PFSK-1 (cell line): ENCODE data around the gene HIVEP2.

ENCODE experiments used
- POLR2AphosphoS5 ChIP-seq: IDR thresholded peaks from 2 replicates; pipeline ENCODE4 v1.6.1; 2012; ENCODE audit warnings: low read depth, mild to moderate bottlenecking, control low read depth, low read length, moderate library complexity
- SIN3A ChIP-seq: IDR thresholded peaks from 2 replicates; pipeline ENCODE4 v1.6.1; 2012; ENCODE audit warnings: mild to moderate bottlenecking, low read length, moderate library complexity, borderline replicate concordance; ENCODE audit not compliant: insufficient read depth
- TF ChIP-seq, protein P1 (sequence below), 2 experiments: IDR thresholded peaks; 2 replicates each; pipeline versions ENCODE4 v1.6.1 to v1.8.0; 2011 to 2012; ENCODE audit warnings: low read depth in 2 of 2, low read length in 2 of 2, control low read depth in 1 of 2, inconsistent platforms in 1 of 2, mild to moderate bottlenecking in 1 of 2, moderate library complexity in 1 of 2; ENCODE audit not compliant: insufficient read depth in 1 of 2

DNA sequence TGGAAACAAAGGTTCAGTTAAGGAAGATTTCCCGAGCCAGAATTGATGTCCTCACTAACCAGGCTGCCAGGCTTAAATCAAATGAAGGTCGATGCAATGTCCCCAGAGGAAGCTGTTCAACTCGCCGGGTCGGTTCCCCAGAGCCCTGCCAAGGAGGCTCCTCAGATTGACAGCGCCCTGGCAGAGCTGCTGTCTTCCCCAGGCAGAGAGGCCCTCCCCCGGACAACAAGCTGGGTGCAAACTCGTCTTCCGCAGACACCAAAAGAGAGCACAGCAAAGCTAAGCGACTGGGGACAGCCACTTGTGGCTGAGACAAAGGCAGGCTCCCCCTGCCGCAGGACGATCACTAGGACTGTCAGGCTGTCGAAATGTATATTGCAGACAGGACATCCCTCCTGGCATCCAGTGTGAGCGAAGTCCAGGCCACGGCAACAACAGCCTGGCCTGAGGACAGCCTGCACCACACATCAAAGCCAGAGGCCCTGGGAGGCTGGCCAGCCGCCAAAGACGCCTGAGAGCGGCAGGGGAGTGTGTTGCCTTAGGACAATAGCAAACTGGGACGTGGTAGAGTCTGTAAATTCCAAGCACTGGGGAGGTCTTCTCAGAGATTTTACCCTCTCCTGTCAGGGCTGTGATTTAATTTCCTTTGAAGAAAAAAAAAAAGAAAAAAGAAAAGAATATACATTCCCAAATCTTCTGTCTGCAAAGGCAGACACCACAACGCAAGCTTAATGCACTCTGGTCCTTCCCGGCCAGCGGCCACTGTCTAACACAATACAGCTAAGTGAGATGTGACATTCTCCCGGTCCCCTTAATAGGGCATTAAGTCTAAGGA lies 99.1 kb downstream of the HIVEP2 start:
- no peak for TF ChIP-seq SIN3A
- TF ChIP-seq POLR2AphosphoS5 = no peak
- TF ChIP-seq, protein P1, sequence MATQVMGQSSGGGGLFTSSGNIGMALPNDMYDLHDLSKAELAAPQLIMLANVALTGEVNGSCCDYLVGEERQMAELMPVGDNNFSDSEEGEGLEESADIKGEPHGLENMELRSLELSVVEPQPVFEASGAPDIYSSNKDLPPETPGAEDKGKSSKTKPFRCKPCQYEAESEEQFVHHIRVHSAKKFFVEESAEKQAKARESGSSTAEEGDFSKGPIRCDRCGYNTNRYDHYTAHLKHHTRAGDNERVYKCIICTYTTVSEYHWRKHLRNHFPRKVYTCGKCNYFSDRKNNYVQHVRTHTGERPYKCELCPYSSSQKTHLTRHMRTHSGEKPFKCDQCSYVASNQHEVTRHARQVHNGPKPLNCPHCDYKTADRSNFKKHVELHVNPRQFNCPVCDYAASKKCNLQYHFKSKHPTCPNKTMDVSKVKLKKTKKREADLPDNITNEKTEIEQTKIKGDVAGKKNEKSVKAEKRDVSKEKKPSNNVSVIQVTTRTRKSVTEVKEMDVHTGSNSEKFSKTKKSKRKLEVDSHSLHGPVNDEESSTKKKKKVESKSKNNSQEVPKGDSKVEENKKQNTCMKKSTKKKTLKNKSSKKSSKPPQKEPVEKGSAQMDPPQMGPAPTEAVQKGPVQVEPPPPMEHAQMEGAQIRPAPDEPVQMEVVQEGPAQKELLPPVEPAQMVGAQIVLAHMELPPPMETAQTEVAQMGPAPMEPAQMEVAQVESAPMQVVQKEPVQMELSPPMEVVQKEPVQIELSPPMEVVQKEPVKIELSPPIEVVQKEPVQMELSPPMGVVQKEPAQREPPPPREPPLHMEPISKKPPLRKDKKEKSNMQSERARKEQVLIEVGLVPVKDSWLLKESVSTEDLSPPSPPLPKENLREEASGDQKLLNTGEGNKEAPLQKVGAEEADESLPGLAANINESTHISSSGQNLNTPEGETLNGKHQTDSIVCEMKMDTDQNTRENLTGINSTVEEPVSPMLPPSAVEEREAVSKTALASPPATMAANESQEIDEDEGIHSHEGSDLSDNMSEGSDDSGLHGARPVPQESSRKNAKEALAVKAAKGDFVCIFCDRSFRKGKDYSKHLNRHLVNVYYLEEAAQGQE (IDR thresholded peaks at IDR 0.05; ENCODE audit: insufficient read depth in 1 of 2, low read depth in 2 of 2, low read length in 2 of 2) = no peak
